Colon (tissue), 2 donors: ENCODE data around the gene TMPRSS6.
"Not testable (repeated sequence)": the region's sequence is repeated elsewhere in the genome, so short reads cannot be mapped to it uniquely, and the experiment has no call there.

Experiments used
- FAIRE-seq: peaks from 2 replicates; lab custom pipeline; 2012; peaks lifted over from hg19 to GRCh38; lab: Jason Lieb, UNC
- donor health status: control.
- donor health status: control.

TMPRSS6 gene

GRCh38 chr22:37088108-37088605 is 21.4 kb downstream of the TMPRSS6 start:
- no peak for FAIRE-seq

DNA sequence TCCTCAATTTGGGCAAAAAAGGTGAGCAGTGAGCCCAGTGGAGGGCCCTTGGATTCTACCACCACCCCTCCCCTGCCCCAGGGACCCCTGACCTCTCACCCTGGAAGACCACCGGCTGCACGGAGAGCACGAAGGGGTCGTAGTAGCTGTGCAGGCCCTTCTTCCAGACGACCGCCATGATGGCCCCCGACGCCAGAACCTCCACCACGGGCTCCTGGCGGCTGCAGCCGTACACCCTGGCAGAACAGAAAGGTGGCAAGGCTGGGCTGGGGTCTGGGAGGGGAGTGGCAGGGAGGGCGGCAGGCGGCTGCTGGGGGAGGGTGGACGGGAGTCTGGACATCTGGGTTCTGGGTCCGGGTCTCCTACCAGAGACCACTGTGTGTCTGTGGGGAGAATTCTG is 23.3 kb downstream of the TMPRSS6 start:
- no peak for FAIRE-seq

- FAIRE-seq, result no peak
Observed at GRCh38 chr22:37084385-37084784, 25.1 kb downstream of the TMPRSS6 start.

- no peak for FAIRE-seq
Observed at GRCh38 chr22:37083914-37084313, 25.6 kb downstream of the TMPRSS6 start.

- no peak for FAIRE-seq
Observed at GRCh38 chr22:37082251-37082873, 27.2 kb downstream of the TMPRSS6 start.

DNA sequence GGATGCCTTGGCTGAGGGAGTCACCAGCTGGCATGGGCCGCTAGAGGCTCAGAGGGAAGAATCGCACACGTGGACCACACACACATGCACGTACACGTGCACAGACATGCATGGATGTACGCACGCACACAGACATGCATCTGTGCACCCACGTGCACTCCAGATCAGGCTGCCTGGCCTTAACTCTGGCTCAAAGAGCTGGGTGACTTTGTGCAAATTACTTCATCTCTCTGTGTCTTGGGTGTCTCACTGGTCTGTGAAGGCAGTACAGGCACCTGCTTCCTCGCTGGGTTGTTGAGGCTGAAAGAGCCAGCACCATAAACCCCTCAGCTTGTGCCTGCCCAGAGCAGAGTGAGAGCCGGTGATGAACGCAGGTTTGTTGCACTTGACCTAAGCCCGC is 28.7 kb downstream of the TMPRSS6 start:
- no peak for FAIRE-seq

GRCh38 chr22:37080438-37080837 is 29.1 kb downstream of the TMPRSS6 start:
- no peak for FAIRE-seq

DNA sequence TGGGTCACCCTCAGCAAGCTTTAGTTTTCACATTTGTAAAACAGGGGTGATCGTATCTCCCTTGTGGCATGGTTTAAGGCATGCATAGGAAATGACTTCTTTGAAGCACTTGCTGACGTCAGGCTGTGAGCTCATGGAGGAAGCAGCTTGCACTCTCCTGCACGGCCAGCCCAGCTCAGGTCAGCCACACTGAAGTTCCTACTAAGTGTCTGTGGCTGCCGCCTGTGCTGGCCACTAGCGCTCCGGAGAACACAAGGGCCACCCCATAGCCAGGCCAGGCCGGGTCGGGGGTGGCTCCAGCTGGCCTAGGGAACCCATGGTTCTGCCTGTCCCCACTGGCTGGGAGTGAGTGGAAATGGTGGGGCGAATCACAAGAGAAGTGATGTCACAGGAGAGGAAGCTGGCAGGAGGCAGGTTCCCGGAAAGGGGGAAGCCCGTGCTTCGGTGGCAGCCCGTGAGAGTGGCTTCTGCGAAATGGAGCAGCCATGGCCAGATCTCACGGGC is 29.8 kb downstream of the TMPRSS6 start:
- FAIRE-seq, result no peak

- no peak for FAIRE-seq
Observed at GRCh38 chr22:37079158-37079557, 30.4 kb downstream of the TMPRSS6 start.

DNA sequence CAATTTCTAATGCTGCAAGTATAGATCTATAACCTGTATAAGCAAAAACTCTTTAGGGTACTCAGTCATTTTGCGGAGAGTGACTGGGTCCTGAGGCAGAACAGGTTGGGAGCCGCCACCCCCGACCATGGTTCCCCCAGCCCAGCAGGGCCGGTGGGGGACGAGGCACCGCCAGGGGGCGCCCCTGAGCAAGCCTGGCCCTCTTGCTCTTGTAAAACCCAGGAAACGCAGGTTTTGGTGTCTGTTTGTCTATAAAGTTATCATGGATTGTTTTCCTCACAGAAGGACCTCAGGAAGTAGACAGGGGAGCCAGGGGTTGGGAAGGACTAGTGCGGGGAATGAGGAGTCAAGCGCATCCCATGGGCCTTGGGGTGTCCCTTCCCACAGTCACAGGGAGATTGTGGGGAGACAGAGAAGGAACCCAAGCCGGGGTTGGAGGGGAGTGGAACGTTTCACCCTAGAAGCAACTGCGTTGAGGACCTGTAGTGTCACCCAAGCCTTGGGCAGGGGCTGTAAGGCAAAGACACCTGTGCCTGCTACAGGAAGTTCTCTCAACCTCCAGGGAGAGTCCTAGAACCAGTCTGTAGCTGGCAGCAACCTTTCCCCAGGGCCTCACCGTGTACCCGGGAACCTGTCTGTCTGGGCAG is 31.6 kb downstream of the TMPRSS6 start:
- FAIRE-seq, result no peak

DNA sequence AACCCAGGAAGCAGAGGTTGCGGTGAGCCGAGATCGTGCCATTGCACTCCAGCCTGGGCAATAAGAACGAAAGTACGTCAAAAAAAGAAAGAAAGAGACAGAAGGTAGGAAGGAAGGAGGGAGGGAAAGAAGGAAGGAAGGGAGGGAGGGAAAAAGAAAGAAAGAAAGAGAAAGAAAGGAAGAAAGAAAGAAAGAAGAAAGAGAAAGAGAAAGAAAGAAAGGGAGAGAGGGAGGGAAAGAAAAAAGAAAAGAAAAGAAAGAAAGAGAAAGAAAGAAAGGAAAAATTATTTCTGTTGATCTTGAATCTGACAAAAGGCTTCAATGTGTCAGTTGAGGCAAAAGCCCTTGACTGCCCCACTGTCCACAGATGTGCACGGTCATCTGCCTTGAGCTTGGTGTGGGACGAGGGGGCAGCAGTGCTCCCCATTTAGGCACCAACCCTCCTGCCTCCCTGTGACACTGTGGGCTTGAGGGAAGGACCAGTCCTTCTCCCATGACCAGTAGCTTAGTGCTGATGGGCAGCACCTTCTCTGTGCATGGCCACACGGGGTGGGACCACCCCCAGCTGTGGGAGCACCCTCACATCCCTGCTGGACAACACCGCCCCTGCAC is 33.6 kb downstream of the TMPRSS6 start:
- FAIRE-seq, result no peak

- FAIRE-seq, result no peak
Observed at GRCh38 chr22:37075046-37075445, 34.5 kb downstream of the TMPRSS6 start.

- FAIRE-seq, result no peak
Observed at GRCh38 chr22:37074537-37074936, 35.0 kb downstream of the TMPRSS6 start.

DNA sequence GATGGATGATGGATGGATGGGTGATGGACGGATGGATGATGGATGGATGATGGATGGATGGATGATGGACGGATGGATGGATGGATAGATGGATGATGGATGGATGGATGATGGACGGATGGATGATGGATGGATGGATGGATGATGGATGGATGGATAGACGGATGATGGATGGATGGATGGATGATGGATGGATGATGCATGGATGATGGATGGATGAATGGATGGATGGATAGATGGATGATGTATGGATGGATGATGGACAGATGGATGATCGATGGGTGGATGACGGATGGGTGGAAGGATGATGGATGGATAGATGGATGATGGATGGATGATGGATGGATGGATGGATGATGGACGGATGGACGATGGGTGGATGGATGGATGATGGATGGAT is 36.8 kb downstream of the TMPRSS6 start:
- FAIRE-seq, result no peak

DNA sequence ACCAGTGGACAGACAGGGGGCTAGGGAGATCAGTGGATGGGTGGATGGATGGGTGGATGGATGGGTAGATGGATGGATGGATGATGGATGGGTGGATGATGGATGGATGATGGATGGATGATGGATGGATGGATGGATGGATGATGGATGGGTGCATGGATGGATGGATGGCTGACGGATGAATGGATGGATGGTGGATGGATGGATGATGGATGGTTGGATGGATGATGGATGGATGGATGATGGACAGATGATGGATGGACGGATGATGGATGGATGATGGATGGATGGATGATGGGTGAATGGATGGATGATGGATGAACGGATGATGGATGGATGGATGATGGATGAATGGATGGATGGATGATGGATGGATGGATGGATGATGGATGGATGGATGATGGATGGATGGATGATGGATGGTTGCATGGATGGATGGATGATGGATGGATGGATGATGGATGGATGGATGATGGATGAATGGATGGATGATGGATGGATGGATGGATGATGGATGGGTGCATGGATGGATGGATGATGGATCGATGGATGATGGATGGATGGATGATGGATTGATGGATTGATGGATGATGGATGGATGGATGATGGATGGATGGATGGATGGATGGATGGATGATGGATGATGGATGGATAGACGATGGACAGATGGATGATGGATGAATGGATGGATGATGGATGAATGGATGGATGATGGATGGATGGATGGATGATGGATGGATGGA is 37.5 kb downstream of the TMPRSS6 start:
- FAIRE-seq, result not testable (repeated sequence)

DNA sequence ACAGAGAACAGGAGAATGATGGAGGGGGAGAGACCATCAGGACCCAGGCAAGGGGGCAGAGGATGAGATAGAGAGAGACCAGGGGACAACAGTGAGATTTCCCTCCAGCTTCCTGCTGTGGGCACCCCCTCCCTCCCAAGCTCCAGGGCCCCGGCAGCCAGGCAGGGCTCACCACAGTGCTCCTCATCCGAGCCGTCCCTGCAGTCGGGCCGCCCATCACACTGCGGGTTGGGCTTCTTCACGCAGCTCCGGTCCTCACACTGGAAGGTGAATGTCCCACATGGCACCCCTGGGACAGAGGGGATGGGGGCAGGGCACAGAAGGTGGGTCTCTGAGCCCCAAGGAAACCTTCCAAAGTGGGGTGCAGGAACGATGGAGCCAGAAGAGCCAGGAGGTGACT is 38.8 kb downstream of the TMPRSS6 start:
- no peak for FAIRE-seq

DNA sequence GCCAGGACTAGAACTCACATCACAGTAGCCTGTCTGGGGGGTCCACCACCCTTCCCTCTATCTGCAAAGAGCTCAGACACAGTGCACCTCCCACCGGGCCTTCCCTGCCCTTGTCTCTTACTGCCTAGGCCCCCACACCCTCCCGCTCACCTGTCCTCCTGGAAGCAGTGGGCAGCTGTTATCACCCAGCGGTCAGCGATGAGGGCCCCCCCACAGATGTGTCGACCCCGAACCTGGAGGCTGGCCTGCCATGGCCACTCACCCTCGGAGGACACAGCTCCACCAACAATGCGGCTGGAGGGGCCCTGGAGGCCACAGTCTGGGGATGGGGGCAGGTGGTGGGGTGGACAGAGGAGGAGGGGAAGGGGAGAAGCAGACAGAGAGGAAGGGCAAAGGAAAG is 39.2 kb downstream of the TMPRSS6 start:
- no peak for FAIRE-seq

- no peak for FAIRE-seq
Observed at GRCh38 chr22:37069719-37070118, 39.8 kb downstream of the TMPRSS6 start.

DNA sequence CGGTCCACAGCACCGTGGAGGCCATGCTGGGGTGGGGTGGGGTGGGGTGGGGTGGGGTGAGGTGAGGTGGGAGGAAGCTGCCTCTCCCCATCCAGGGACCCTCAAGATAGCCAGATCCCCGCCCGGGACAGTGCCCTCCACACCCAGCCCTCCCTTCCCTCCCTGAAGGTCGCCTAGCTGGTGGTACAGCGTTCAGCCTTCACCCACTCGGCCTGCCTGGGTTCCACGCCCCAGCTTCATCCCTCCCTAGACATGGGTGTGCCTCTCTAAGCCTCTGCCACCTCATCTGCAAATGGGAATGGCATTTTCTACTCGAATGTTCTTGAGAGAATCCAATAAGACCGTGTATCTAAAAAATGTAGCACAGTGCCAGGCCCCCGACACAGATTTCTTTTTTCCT is 40.2 kb downstream of the TMPRSS6 start:
- FAIRE-seq, result no peak

- FAIRE-seq, result no peak
Observed at GRCh38 chr22:37068859-37069258, 40.7 kb downstream of the TMPRSS6 start.

- no peak for FAIRE-seq
Observed at GRCh38 chr22:37067428-37067827, 42.1 kb downstream of the TMPRSS6 start.

DNA sequence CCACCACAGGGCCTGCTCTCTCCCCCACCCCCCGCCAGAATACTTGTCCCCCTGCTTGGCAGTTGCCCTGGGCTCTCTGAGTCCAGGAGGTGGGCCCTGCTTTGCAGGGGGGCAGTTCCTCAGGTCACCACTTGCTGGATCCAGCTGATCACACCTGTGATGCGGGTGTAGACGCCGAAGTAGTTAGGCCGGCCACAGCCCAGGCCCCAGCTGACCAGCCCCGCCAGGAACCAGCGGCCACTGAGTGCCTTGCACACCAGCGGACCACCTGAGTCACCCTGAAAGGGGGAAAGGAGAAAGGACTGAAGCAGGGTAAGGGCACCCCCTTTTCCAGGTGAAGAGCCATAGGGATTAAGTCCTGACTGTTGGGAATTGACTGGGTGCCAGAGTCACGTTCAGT is 43.6 kb downstream of the TMPRSS6 start:
- no peak for FAIRE-seq

DNA sequence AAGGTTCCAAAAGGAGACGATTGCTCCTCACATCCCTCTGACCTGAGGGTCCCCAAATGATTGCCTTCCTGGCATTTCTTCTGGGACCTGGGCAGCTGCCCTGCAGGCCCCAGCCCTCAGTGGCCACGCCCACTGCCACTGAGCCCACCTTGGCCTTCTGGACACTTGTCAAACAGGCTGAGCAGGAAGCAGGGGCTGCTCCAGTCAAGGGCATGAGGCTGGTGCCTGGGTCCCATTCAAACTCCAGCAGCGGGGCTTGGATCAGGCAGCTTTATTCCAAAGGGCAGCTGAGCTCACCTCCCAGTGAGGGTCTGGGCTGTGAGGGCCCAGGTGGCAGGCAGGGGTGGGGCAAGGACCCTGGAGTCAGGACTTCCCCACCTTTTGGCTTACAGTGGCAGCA is 44.3 kb downstream of the TMPRSS6 start:
- FAIRE-seq, result no peak
